Measurements from ENCODE around the gene SUPT4H1.

Gene SUPT4H1

GRCh38 chr17:58344047-58344790 lies 7.8 kb downstream of the SUPT4H1 start:
- TF ChIP-seq SIN3A (IDR thresholded peaks at IDR 0.05; ENCODE audit: borderline replicate concordance, insufficient read depth, low read length), result no peak
- TF ChIP-seq POLR2AphosphoS5 (IDR thresholded peaks at IDR 0.05; ENCODE audit: low read depth, low read length), result no peak
- no peak for TF ChIP-seq TAF1 (IDR thresholded peaks at IDR 0.05; ENCODE audit: borderline replicate concordance, insufficient read depth, low read length)
- TF ChIP-seq REST (IDR thresholded peaks at IDR 0.05; ENCODE audit: insufficient read depth in 1 of 2, low read depth in 2 of 2, low read length in 2 of 2), result no peak
- TF ChIP-seq FOXP2 (optimal IDR thresholded peaks at IDR 0.05; ENCODE audit: borderline replicate concordance, extremely low read depth, extremely low read length, insufficient read depth), result no peak

DNA sequence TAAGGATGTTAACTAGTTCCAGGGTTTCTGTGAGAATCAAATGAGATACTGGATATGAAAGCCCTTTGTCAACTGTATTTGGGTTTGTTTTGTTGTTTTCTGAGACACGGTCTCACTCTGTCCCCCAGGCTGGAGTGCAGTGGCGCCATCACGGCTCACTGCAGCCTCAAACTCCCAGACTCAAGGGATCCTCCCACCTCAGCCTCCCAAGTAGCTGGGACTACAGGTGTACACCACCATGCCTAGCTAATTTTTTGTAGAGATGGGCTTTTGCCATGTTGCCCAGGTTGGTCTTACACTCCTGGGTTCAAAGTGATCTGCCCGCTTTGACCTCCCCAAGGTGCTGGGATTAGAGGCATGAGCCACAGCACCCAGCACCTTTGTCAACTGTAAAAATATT lies 8.9 kb downstream of the SUPT4H1 start:
- TF ChIP-seq SIN3A (IDR thresholded peaks at IDR 0.05; ENCODE audit: borderline replicate concordance, insufficient read depth, low read length), result no peak
- TF ChIP-seq FOXP2 (optimal IDR thresholded peaks at IDR 0.05; ENCODE audit: borderline replicate concordance, extremely low read depth, extremely low read length, insufficient read depth), result no peak
- TF ChIP-seq POLR2AphosphoS5 (IDR thresholded peaks at IDR 0.05; ENCODE audit: low read depth, low read length), result no peak
- TF ChIP-seq REST (IDR thresholded peaks at IDR 0.05; ENCODE audit: insufficient read depth in 1 of 2, low read depth in 2 of 2, low read length in 2 of 2), result no peak
- no peak for TF ChIP-seq TAF1 (IDR thresholded peaks at IDR 0.05; ENCODE audit: borderline replicate concordance, insufficient read depth, low read length)

DNA sequence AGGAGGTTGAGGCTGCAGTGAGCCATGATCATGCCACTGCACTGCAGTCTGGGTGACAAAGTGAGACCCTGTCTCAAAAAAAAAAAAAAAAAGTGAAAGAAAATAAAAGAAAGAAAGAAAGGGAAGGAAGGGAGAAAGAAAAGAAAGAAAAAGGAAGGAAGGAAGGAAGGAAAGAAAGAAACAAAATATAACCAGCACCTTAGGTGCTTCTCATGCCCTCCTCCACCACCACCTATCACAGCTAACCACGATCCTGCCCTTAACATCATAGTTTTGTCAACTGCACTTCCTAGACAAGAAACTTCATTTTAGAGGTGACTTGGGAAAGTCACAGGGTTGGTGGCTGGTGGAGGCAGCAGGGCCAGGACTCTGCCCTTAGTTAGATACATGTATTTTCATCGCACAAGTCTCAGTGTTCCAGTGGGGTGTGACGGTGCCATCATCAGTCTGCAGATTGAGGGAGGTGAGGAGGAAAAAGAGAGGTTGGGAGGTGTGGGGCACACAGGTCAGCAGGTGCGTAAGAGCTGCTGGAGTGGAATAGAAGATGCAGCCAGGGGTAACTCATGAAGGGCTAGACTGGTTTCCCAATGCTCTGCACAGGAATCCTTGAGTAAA lies 10.0 kb downstream of the SUPT4H1 start:
- TF ChIP-seq REST (IDR thresholded peaks at IDR 0.05; ENCODE audit: insufficient read depth in 1 of 2, low read depth in 2 of 2, low read length in 2 of 2), result no peak
- no peak for TF ChIP-seq FOXP2 (optimal IDR thresholded peaks at IDR 0.05; ENCODE audit: borderline replicate concordance, extremely low read depth, extremely low read length, insufficient read depth)
- no peak for TF ChIP-seq SIN3A (IDR thresholded peaks at IDR 0.05; ENCODE audit: borderline replicate concordance, insufficient read depth, low read length)
- TF ChIP-seq TAF1 (IDR thresholded peaks at IDR 0.05; ENCODE audit: borderline replicate concordance, insufficient read depth, low read length), result no peak
- TF ChIP-seq POLR2AphosphoS5 (IDR thresholded peaks at IDR 0.05; ENCODE audit: low read depth, low read length), result no peak

DNA sequence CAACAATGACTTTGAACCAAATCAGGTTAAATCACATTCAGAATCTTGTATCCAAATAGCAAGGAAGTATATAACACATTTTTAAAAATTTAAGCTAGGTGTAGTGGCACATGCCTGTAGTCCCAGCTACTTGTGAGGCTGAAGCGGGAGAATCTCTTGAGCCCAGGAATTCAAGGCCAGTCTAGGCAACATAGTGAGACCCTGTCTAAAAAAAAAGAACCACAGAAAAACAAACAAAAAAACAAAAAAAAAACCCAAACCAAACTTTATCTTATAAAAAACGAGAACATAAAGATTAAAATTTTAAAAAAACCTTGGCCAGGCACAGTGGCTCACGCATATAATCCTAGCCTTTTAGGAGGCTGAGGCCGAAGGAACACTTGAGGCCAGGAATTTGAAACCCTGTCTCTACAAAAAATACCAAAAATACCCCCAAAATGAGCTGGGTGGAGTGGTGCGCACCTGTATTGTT lies 11.6 kb downstream of the SUPT4H1 start:
- no peak for TF ChIP-seq REST (IDR thresholded peaks at IDR 0.05; ENCODE audit: insufficient read depth in 1 of 2, low read depth in 2 of 2, low read length in 2 of 2)
- no peak for TF ChIP-seq SIN3A (IDR thresholded peaks at IDR 0.05; ENCODE audit: borderline replicate concordance, insufficient read depth, low read length)
- TF ChIP-seq TAF1 (IDR thresholded peaks at IDR 0.05; ENCODE audit: borderline replicate concordance, insufficient read depth, low read length), result no peak
- no peak for TF ChIP-seq POLR2AphosphoS5 (IDR thresholded peaks at IDR 0.05; ENCODE audit: low read depth, low read length)
- TF ChIP-seq FOXP2 (optimal IDR thresholded peaks at IDR 0.05; ENCODE audit: borderline replicate concordance, extremely low read depth, extremely low read length, insufficient read depth), result no peak
